Measurements from ENCODE around the gene SGPP1. TPM values are rescaled to one million over a fixed set of nuclear protein-coding genes. Genes with fewer than 3 reads are reported as not detected.

SGPP1 gene
- total and polyA plus RNA-seq, 2 of the 4 experiments (the other 2 are of a cell fraction): 8.6 to 11.1 TPM

GRCh38 chr14:63692310-63693020 is 35.4 kb downstream of the SGPP1 start:
- no peak overlapping the region for H2BK15ac ChIP-seq (ENCODE audit: low read depth, low read length)
- no peak overlapping the region for H3K4ac ChIP-seq (ENCODE audit: low read depth, low read length)
- DNase-seq (peak; percentile 31), ATAC-seq (ENCODE audit: low read depth) (no peak)
- H4K91ac ChIP-seq (ENCODE audit: insufficient read depth, low read depth, low read length): no peak overlapping the region
- H4K8ac ChIP-seq (ENCODE audit: low read depth in 2 of 2, low read length in 2 of 2): no peak overlapping the region
- H2AK9ac ChIP-seq (replicated peaks; ENCODE audit: low read depth, low read length, poor library complexity): no peak overlapping the region
- peaks cover 3 to 4% of the 10 kb centered on the region in 2 experiments; a peak in 1 of 4 replicates for H3K79me1 ChIP-seq (ENCODE audit: low read depth in 1 of 2, low read length in 2 of 2)
- no peak overlapping the region for H3K23ac ChIP-seq (ENCODE audit: low read depth, low read length)
- no peaks in the 10 kb centered on the region for H3K27me3 ChIP-seq (ENCODE audit: control insufficient read depth, insufficient read depth, low read length)
- no peak overlapping the region for H3K4me3 ChIP-seq (ENCODE audit: insufficient read depth, low read depth, low read length)
- H3K18ac ChIP-seq (ENCODE audit: low read depth, low read length): no peak overlapping the region
- no peak overlapping the region for H3K56ac ChIP-seq (ENCODE audit: extremely low read depth, insufficient read depth, low read length)
- H2BK120ac ChIP-seq (ENCODE audit: low read depth, low read length): no peak overlapping the region
- no peaks in the 10 kb centered on the region for H3K9me1 ChIP-seq (ENCODE audit: insufficient read depth, low read length)
- POLR2A ChIA-PET (ENCODE audit: unreplicated experiment): no interaction called here
- no peak overlapping the region for H3K9ac ChIP-seq (ENCODE audit: low read depth, low read length)
- intact Hi-C loops (cut with micrococcal nuclease) (no loop called here), dilution Hi-C loops (cut with HindIII; ENCODE audit: low sequenced_read_pairs, unreplicated experiment) (no loop called here), in situ Hi-C loops (cut with MboI; ENCODE audit: low sequenced_read_pairs) (no loop called here)
- no peak overlapping the region for H2AK5ac ChIP-seq (ENCODE audit: low read depth, low read length)
- no peak overlapping the region for H3K4me2 ChIP-seq (ENCODE audit: low read depth, low read length)
- no peaks in the 10 kb centered on the region for H4K20me1 ChIP-seq (ENCODE audit: insufficient read depth, low read length)
- no peak overlapping the region for H2BK20ac ChIP-seq (ENCODE audit: low read depth, low read length)
- CTCF ChIA-PET: no interaction called here
- H3K14ac ChIP-seq (replicated peaks; ENCODE audit: low read depth, low read length): no peak overlapping the region
- no peak for TF ChIP-seq MXI1 (IDR thresholded peaks at IDR 0.05; ENCODE audit: borderline replicate concordance, low read depth, low read length)
- TF ChIP-seq, protein P1, sequence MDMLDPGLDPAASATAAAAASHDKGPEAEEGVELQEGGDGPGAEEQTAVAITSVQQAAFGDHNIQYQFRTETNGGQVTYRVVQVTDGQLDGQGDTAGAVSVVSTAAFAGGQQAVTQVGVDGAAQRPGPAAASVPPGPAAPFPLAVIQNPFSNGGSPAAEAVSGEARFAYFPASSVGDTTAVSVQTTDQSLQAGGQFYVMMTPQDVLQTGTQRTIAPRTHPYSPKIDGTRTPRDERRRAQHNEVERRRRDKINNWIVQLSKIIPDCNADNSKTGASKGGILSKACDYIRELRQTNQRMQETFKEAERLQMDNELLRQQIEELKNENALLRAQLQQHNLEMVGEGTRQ (IDR thresholded peaks at IDR 0.05; ENCODE audit: low read depth, low read length): no peak
- no peak for TF ChIP-seq FOS (IDR thresholded peaks at IDR 0.05; ENCODE audit: low read depth, low read length)
- TF ChIP-seq MAFK (IDR thresholded peaks at IDR 0.05; ENCODE audit: low read depth, low read length): no peak
- TF ChIP-seq CEBPB (IDR thresholded peaks at IDR 0.05; ENCODE audit: low read depth, low read length): no peak
- no peak for TF ChIP-seq RAD21 (IDR thresholded peaks at IDR 0.05; ENCODE audit: low read length)
- TF ChIP-seq BHLHE40 (IDR thresholded peaks at IDR 0.05; ENCODE audit: low read depth, low read length): no peak
- TF ChIP-seq CTCF (conservative IDR thresholded peaks at IDR 0.05; ENCODE audit: low read depth, low read length): no peak
- no peak for TF ChIP-seq RFX5 (IDR thresholded peaks at IDR 0.05; ENCODE audit: low read depth, low read length)
- no peak for TF ChIP-seq RCOR1 (IDR thresholded peaks at IDR 0.05; ENCODE audit: insufficient replicate concordance, low read length)
- TF ChIP-seq SMC3 (IDR thresholded peaks at IDR 0.05; ENCODE audit: low read depth, low read length): no peak
- no peak for TF ChIP-seq NFE2L2 (IDR thresholded peaks at IDR 0.05; ENCODE audit: low read depth, low read length)
- TF ChIP-seq, protein P2, sequence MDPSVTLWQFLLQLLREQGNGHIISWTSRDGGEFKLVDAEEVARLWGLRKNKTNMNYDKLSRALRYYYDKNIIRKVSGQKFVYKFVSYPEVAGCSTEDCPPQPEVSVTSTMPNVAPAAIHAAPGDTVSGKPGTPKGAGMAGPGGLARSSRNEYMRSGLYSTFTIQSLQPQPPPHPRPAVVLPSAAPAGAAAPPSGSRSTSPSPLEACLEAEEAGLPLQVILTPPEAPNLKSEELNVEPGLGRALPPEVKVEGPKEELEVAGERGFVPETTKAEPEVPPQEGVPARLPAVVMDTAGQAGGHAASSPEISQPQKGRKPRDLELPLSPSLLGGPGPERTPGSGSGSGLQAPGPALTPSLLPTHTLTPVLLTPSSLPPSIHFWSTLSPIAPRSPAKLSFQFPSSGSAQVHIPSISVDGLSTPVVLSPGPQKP (IDR thresholded peaks at IDR 0.05; ENCODE audit: borderline replicate concordance, low read depth, low read length): no peak
- TF ChIP-seq CHD1 (IDR thresholded peaks at IDR 0.05; ENCODE audit: low read depth, low read length): no peak
- WGBS, 2 experiments (ENCODE audit: extremely low coverage in 2 of 2, insufficient read length in 1 of 2): no CpG with 5 or more reads among the region's 5 CpGs
- peaks cover 2% of the 10 kb centered on the region; the same call in 1 of the 2 replicates for H3K36me3 ChIP-seq (ENCODE audit: control insufficient read depth, insufficient read depth, low read length)
- H3K27ac ChIP-seq (ENCODE audit: insufficient read depth, low read length): no peak overlapping the region
- no peaks in the 10 kb centered on the region for H3K9me3 ChIP-seq (ENCODE audit: control insufficient read depth, insufficient read depth, low read length)
- no TSS peak for BruUV-seq (replicated peaks)
- H2AFZ ChIP-seq (replicated peaks; ENCODE audit: low read length, poor library complexity): no peak overlapping the region
- no peak overlapping the region for H2BK5ac ChIP-seq (ENCODE audit: low read depth, low read length, poor library complexity, severe bottlenecking)
- H3K4me1 ChIP-seq (ENCODE audit: control insufficient read depth, insufficient read depth, low read length): no peaks in the 10 kb centered on the region
- no peak overlapping the region for H4K5ac ChIP-seq (ENCODE audit: low read depth, low read length)
